KMS-11 (cell line): ENCODE results near the gene CPVL.

Source experiments
- H2AFZ ChIP-seq: fragments of 200-600 bp; sonication (generic); 2 replicates; pipeline ENCODE4 v1.6.1; 2016; ENCODE audit warnings: antibody characterized with exemption, mixed run types, low read depth
- H3K27ac ChIP-seq: fragments of 200-600 bp; sonication (generic); 2 replicates; pipeline ENCODE4 v1.6.1; 2016; ENCODE audit warnings: mild to moderate bottlenecking, mixed run types
- H3K27me3 ChIP-seq: fragments of 200-600 bp; sonication (generic); 2 replicates; pipeline ENCODE4 v1.6.1; 2017; ENCODE audit warnings: mild to moderate bottlenecking, low read depth, mixed run types, moderate library complexity; ENCODE audit not compliant: insufficient read depth
- H3K36me3 ChIP-seq: fragments of 200-600 bp; sonication (generic); 2 replicates; pipeline ENCODE4 v1.6.1; 2017; ENCODE audit warnings: mild to moderate bottlenecking, mixed run types; ENCODE audit not compliant: insufficient read depth
- H3K4me1 ChIP-seq: fragments of 200-600 bp; sonication (generic); 2 replicates; pipeline ENCODE4 v1.6.1; 2016; ENCODE audit warnings: mild to moderate bottlenecking, low read depth, mixed run types; ENCODE audit not compliant: poor library complexity, severe bottlenecking
- H3K4me2 ChIP-seq: fragments of 200-600 bp; sonication (generic); 2 replicates; pipeline ENCODE4 v1.7.0; 2016; ENCODE audit warnings: mild to moderate bottlenecking, mixed run types
- H3K4me3 ChIP-seq: fragments of 200-600 bp; sonication (generic); IDR thresholded peaks from 2 replicates; pipeline ENCODE4 v1.6.1; 2017; ENCODE audit warnings: low read depth, low read length, mixed read lengths; ENCODE audit not compliant: insufficient read depth
- H3K79me2 ChIP-seq: fragments of 200-600 bp; sonication (generic); 2 replicates; pipeline ENCODE4 v1.6.1; 2016; ENCODE audit warnings: low read depth, mixed run types; ENCODE audit not compliant: insufficient read depth
- H3K9ac ChIP-seq: fragments of 200-600 bp; sonication (generic); 2 replicates; pipeline ENCODE4 v1.6.1; 2016; ENCODE audit warnings: mild to moderate bottlenecking, mixed run types
- H4K20me1 ChIP-seq: fragments of 200-600 bp; sonication (generic); 2 replicates; pipeline ENCODE4 v1.6.1; 2016; ENCODE audit warnings: mild to moderate bottlenecking, mixed run types; ENCODE audit not compliant: insufficient read depth
- CTCF ChIP-seq: fragments of 200-600 bp; sonication (generic); conservative IDR thresholded peaks from 2 replicates; pipeline ENCODE4 v1.6.1; 2017; ENCODE audit warnings: low read depth, mild to moderate bottlenecking, antibody characterized with exemption, low read length, moderate library complexity, mixed read lengths

Gene CPVL

GRCh38 chr7:29105191-29105590 is 41.1 kb downstream of the CPVL start:
- Histone ChIP-seq H3K4me1 (no peaks in the 10 kb centered on the region), H2AFZ (no peak overlapping the region), H3K36me3 (no peaks in the 10 kb centered on the region), H3K79me2 (no peaks in the 10 kb centered on the region), H4K20me1 (no peaks in the 10 kb centered on the region), H3K27ac (no peak overlapping the region), H3K4me2 (no peak overlapping the region), H3K4me3 (no peak overlapping the region), H3K9ac (no peak overlapping the region), H3K27me3 (no peaks in the 10 kb centered on the region)
- TF ChIP-seq CTCF = no peak

- H3K36me3 ChIP-seq = no peaks in the 10 kb centered on the region
- no peaks in the 10 kb centered on the region for H4K20me1 ChIP-seq
- no peak overlapping the region for H3K4me2 ChIP-seq
- H3K79me2 ChIP-seq = no peaks in the 10 kb centered on the region
- H3K27me3 ChIP-seq = no peaks in the 10 kb centered on the region
- no peak overlapping the region for H3K9ac ChIP-seq
- H3K4me1 ChIP-seq = no peaks in the 10 kb centered on the region
- no peak overlapping the region for H3K4me3 ChIP-seq
- no peak overlapping the region for H3K27ac ChIP-seq
- TF ChIP-seq CTCF = peak; percentile 72
- H2AFZ ChIP-seq = no peak overlapping the region
Observed at GRCh38 chr7:29102558-29103151, 43.7 kb downstream of the CPVL start.

- no peak for TF ChIP-seq CTCF
- Histone ChIP-seq H3K9ac (no peak overlapping the region), H3K36me3 (no peaks in the 10 kb centered on the region), H3K27ac (no peak overlapping the region), H4K20me1 (no peaks in the 10 kb centered on the region), H3K79me2 (no peaks in the 10 kb centered on the region), H3K4me3 (no peak overlapping the region), H3K27me3 (no peaks in the 10 kb centered on the region), H2AFZ (no peak overlapping the region), H3K4me2 (no peak overlapping the region), H3K4me1 (no peaks in the 10 kb centered on the region)
Observed at GRCh38 chr7:29100924-29101323, 45.4 kb downstream of the CPVL start.

- Histone ChIP-seq H3K36me3 (no peaks in the 10 kb centered on the region), H3K27me3 (no peaks in the 10 kb centered on the region), H3K27ac (no peak overlapping the region), H4K20me1 (no peaks in the 10 kb centered on the region), H2AFZ (no peak overlapping the region), H3K79me2 (no peaks in the 10 kb centered on the region), H3K4me2 (no peak overlapping the region), H3K9ac (no peak overlapping the region), H3K4me3 (no peak overlapping the region), H3K4me1 (no peaks in the 10 kb centered on the region)
- no peak for TF ChIP-seq CTCF
Observed at GRCh38 chr7:29099896-29100847, 46.2 kb downstream of the CPVL start.
